ENCODE results near the gene LDLRAD3.

DNA sequence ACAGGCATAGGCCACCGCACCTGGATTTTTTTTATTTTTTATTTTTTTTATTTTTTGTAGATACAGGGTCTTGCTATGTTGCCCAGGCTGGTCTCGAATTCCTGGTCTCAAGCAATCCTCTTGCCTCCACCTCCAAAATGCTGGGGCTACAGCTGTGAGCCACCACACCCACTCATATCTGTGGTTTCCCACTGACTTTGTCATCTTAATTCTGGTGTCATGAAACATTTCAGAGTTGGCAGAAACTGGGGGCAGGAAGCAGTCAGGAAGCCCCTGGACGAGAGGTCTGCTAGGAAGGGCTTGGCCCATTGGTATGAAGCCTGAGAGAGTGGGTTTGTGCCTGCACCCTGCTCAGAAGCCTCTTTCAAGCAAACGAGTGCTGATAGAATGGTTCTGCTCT is 296.3 kb downstream of the LDLRAD3 start:
- TF ChIP-seq, protein P1, sequence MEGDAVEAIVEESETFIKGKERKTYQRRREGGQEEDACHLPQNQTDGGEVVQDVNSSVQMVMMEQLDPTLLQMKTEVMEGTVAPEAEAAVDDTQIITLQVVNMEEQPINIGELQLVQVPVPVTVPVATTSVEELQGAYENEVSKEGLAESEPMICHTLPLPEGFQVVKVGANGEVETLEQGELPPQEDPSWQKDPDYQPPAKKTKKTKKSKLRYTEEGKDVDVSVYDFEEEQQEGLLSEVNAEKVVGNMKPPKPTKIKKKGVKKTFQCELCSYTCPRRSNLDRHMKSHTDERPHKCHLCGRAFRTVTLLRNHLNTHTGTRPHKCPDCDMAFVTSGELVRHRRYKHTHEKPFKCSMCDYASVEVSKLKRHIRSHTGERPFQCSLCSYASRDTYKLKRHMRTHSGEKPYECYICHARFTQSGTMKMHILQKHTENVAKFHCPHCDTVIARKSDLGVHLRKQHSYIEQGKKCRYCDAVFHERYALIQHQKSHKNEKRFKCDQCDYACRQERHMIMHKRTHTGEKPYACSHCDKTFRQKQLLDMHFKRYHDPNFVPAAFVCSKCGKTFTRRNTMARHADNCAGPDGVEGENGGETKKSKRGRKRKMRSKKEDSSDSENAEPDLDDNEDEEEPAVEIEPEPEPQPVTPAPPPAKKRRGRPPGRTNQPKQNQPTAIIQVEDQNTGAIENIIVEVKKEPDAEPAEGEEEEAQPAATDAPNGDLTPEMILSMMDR (conservative IDR thresholded peaks at IDR 0.05 in 1 of 2, IDR thresholded peaks at IDR 0.05 in 1 of 2; ENCODE audit: extremely low read depth in 1 of 2, insufficient read depth in 1 of 2, low read depth in 1 of 2, low read length in 2 of 2), result no peak
- TF ChIP-seq EZH2 (IDR thresholded peaks at IDR 0.05; ENCODE audit: borderline replicate concordance, low read length), result no peak

Measured in mammary epithelial cell (primary cell).